ENCODE data around the gene CPB2.
A peak's percentile ranks its signal among the peaks of the same experiment; 100 is the strongest.

CPB2 gene

GRCh38 chr13:46058268-46058667, 46.6 kb downstream of the CPB2 start:
- Histone ChIP-seq H2BK12ac (ENCODE audit: low read length in 2 of 2) (no peak overlapping the region), H3K4me3 (ENCODE audit: insufficient read depth in 1 of 2, low read depth in 1 of 2, low read length in 2 of 2) (no peak overlapping the region), H3K27ac (ENCODE audit: low read length, poor library complexity, severe bottlenecking) (no peak overlapping the region), H3K23ac (ENCODE audit: low read length in 2 of 2) (no peak overlapping the region), H3K27me3 (ENCODE audit: control insufficient read depth in 1 of 2, insufficient read depth in 1 of 2, low read length in 2 of 2) (no peaks in the 10 kb centered on the region), H3K36me3 (ENCODE audit: control insufficient read depth in 1 of 2, insufficient read depth in 2 of 2, low read depth in 1 of 2, low read length in 2 of 2) (no peaks in the 10 kb centered on the region), H3K9me3 (ENCODE audit: control insufficient read depth, low read length) (no peaks in the 10 kb centered on the region), H3K4me1 (ENCODE audit: control insufficient read depth, insufficient read depth, low read depth, low read length) (no peaks in the 10 kb centered on the region), H3K18ac (ENCODE audit: low read depth in 1 of 2, low read length in 2 of 2) (no peak overlapping the region), H3K4ac (ENCODE audit: low read depth in 1 of 2, low read length in 2 of 2) (no peak overlapping the region), H3K14ac (ENCODE audit: low read length in 2 of 2) (no peak overlapping the region), H3K9ac (ENCODE audit: low read length) (no peak overlapping the region), H3K79me1 (replicated peaks; ENCODE audit: low read length, poor library complexity, severe bottlenecking) (peaks cover 3% of the 10 kb centered on the region), H4K91ac (ENCODE audit: low read length) (no peak overlapping the region), H2AK5ac (ENCODE audit: low read length, severe bottlenecking) (no peak overlapping the region), H4K8ac (ENCODE audit: low read length) (no peak overlapping the region), H2BK15ac (ENCODE audit: low read depth, poor library complexity, severe bottlenecking) (no peak overlapping the region), H2AFZ (ENCODE audit: low read depth, low read length) (no peak overlapping the region), H3K4me2 (ENCODE audit: low read length, poor library complexity, severe bottlenecking) (no peak overlapping the region), H2BK120ac (ENCODE audit: low read depth, low read length) (no peak overlapping the region), H2BK5ac (ENCODE audit: low read depth, low read length, poor library complexity, severe bottlenecking) (no peak overlapping the region)
- WGBS = 94% methylated on average over 2 of the region's 3 CpGs
- no peak for DNase-seq

- Histone ChIP-seq H2BK5ac (ENCODE audit: low read depth, low read length, poor library complexity, severe bottlenecking) (no peak overlapping the region), H4K8ac (ENCODE audit: low read length) (no peak overlapping the region), H3K9me3 (ENCODE audit: control insufficient read depth, low read length) (no peaks in the 10 kb centered on the region), H2BK120ac (ENCODE audit: low read depth, low read length) (no peak overlapping the region), H2AFZ (ENCODE audit: low read depth, low read length) (peak overlapping the region; percentile 60), H3K4me2 (ENCODE audit: low read length, poor library complexity, severe bottlenecking) (no peak overlapping the region), H3K27me3 (ENCODE audit: control insufficient read depth in 1 of 2, insufficient read depth in 1 of 2, low read length in 2 of 2) (no peaks in the 10 kb centered on the region), H3K4me3 (ENCODE audit: insufficient read depth in 1 of 2, low read depth in 1 of 2, low read length in 2 of 2) (no peak overlapping the region), H4K91ac (ENCODE audit: low read length) (no peak overlapping the region), H2AK5ac (ENCODE audit: low read length, severe bottlenecking) (no peak overlapping the region), H3K27ac (ENCODE audit: low read length, poor library complexity, severe bottlenecking) (no peak overlapping the region), H3K14ac (ENCODE audit: low read length in 2 of 2) (no peak overlapping the region), H3K23ac (ENCODE audit: low read length in 2 of 2) (no peak overlapping the region), H3K9ac (ENCODE audit: low read length) (no peak overlapping the region), H3K36me3 (ENCODE audit: control insufficient read depth in 1 of 2, insufficient read depth in 2 of 2, low read depth in 1 of 2, low read length in 2 of 2) (no peaks in the 10 kb centered on the region), H3K79me1 (replicated peaks; ENCODE audit: low read length, poor library complexity, severe bottlenecking) (peaks cover 3% of the 10 kb centered on the region), H2BK12ac (ENCODE audit: low read length in 2 of 2) (no peak overlapping the region), H2BK15ac (ENCODE audit: low read depth, poor library complexity, severe bottlenecking) (no peak overlapping the region), H3K4ac (ENCODE audit: low read depth in 1 of 2, low read length in 2 of 2) (no peak overlapping the region), H3K18ac (ENCODE audit: low read depth in 1 of 2, low read length in 2 of 2) (no peak overlapping the region), H3K4me1 (ENCODE audit: control insufficient read depth, insufficient read depth, low read depth, low read length) (no peaks in the 10 kb centered on the region)
- DNase-seq = peak; percentile 8
- WGBS = 86% methylated on average over 1 of the region's 5 CpGs
Measured at GRCh38 chr13:46057256-46058015, 47.4 kb downstream of the CPB2 start.

DNA sequence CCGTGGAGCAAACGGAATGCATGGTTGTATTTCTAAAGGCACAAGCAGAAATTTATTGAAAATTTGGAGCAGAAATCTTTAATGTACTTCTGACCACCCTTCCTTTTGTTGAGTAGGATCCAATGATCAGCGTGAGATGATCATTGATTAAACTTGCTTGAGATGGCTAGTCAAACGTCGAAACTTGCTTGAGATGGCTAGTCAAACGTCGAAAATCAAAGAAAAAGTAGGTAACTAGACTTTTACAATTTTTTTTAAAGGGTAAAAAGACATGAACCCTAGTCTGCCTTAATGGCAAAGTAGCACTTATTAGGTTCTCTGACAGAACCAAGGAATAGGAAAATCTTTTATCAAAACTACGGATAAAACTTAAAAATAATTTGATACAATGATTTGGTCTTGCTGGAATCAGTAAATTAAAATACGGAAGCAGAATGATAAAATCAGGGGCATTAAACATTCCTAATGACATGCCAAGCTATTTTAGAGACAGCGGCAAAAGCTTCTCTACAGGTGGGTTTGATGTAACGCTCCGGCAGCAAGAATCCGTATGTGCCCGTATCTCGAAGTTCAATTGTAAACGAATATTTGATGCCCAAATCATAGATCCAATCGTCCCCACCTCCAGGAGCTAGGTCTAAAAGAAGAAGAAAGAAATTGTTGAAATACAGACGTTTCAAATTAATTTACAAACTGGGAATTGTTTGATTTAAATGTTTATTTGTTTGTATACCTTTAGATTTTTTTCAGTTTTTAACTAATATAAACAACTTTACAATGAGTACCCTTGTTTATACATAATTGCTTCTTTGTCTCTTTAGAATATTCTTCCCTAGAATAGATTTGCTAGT, 51.4 kb downstream of the CPB2 start:
- H3K23ac ChIP-seq (ENCODE audit: low read length in 2 of 2) = no peak overlapping the region
- no peak overlapping the region for H3K4ac ChIP-seq (ENCODE audit: low read depth in 1 of 2, low read length in 2 of 2)
- no peak overlapping the region for H3K14ac ChIP-seq (ENCODE audit: low read length in 2 of 2)
- no peak overlapping the region for H3K18ac ChIP-seq (ENCODE audit: low read depth in 1 of 2, low read length in 2 of 2)
- H3K27me3 ChIP-seq (ENCODE audit: control insufficient read depth in 1 of 2, insufficient read depth in 1 of 2, low read length in 2 of 2) = no peaks in the 10 kb centered on the region
- no peak overlapping the region for H2BK15ac ChIP-seq (ENCODE audit: low read depth, poor library complexity, severe bottlenecking)
- peak overlapping the region; percentile 97 for H3K9ac ChIP-seq (ENCODE audit: low read length)
- no peaks in the 10 kb centered on the region for H3K9me3 ChIP-seq (ENCODE audit: control insufficient read depth, low read length)
- 50% methylated on average over 12 of the region's 18 CpGs for WGBS
- H4K91ac ChIP-seq (ENCODE audit: low read length) = no peak overlapping the region
- H2AK5ac ChIP-seq (ENCODE audit: low read length, severe bottlenecking) = no peak overlapping the region
- peaks cover 3% of the 10 kb centered on the region for H3K79me1 ChIP-seq (replicated peaks; ENCODE audit: low read length, poor library complexity, severe bottlenecking)
- no peak for DNase-seq
- H3K4me3 ChIP-seq (ENCODE audit: insufficient read depth in 1 of 2, low read depth in 1 of 2, low read length in 2 of 2) = peak overlapping the region in 1 of 2 experiments; percentile 92
- H2BK12ac ChIP-seq (ENCODE audit: low read length in 2 of 2) = no peak overlapping the region
- no peak overlapping the region for H2BK120ac ChIP-seq (ENCODE audit: low read depth, low read length)
- no peaks in the 10 kb centered on the region for H3K36me3 ChIP-seq (ENCODE audit: control insufficient read depth in 1 of 2, insufficient read depth in 2 of 2, low read depth in 1 of 2, low read length in 2 of 2)
- no peak overlapping the region for H2AFZ ChIP-seq (ENCODE audit: low read depth, low read length)
- H2BK5ac ChIP-seq (ENCODE audit: low read depth, low read length, poor library complexity, severe bottlenecking) = no peak overlapping the region
- H3K4me2 ChIP-seq (ENCODE audit: low read length, poor library complexity, severe bottlenecking) = peak overlapping the region; percentile 70
- no peaks in the 10 kb centered on the region for H3K4me1 ChIP-seq (ENCODE audit: control insufficient read depth, insufficient read depth, low read depth, low read length)
- no peak overlapping the region for H3K27ac ChIP-seq (ENCODE audit: low read length, poor library complexity, severe bottlenecking)
- no peak overlapping the region for H4K8ac ChIP-seq (ENCODE audit: low read length)
